Fibroblast of skin of abdomen (primary cell): ENCODE results near the gene IL10RB.

Source experiments
- DNase-seq: peaks from one replicate; pipeline ENCODE4 v3.0.0-alpha.2; 2013

IL10RB gene

GRCh38 chr21:33334824-33335223 is 68.7 kb downstream of the IL10RB start:
- no peak for DNase-seq

GRCh38 chr21:33339135-33339534 is 73.0 kb downstream of the IL10RB start:
- DNase-seq: no peak

- DNase-seq: no peak
Observed at GRCh38 chr21:33339918-33340317, 73.8 kb downstream of the IL10RB start.

GRCh38 chr21:33345751-33346238 is 79.6 kb downstream of the IL10RB start:
- DNase-seq: no peak
